NCI-H82 (cell line): ENCODE data around the gene CXCR4.

Experiments
- DNase-seq: peaks from one replicate; lab custom pipeline; 2025; lab: John Stamatoyannopoulos, UW

Gene CXCR4

DNA sequence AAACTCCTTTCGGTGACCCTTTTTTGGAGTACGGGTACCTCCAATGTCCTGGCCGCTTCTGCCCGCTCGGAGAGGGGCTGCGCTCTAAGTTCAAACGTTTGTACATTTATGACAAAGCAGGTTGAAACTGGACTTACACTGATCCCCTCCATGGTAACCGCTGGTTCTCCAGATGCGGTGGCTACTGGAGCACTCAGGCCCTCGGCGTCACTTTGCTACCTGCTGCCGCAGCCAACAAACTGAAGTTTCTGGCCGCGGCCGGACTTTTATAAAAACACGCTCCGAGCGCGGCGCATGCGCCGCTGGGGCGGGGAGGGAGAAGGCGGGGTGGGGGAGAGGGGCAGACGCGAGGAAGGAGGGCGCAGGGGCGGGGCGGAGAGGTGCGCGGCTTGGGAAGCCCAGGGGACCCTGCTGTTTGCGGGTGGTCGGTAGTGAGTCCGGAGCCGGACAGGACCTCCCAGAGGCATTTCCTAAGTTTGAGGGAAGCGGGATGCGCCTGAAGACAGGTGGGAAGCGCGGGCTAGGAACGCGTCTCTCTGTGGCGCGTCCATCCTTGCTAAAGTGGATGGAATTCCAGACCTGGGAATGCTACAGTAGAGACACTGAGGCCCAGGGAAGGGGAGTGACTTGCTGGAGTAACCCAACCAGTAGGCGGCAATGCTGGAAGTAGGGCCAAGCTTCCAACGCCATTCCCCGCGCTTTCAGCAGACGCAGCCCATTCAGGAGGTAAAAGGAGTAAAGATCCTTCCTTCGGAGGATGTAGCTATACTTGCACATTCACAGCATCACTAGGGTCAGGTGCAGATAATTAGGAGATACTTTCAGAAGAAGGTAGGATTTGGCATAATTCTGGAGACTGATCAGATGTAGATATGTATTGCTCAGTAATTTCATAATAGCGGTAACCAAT, at the start of gene CXCR4:
Gene CXCR4, minus strand, starts transcription at position 241 of the 910 bp plus-strand sequence. Its CDS starts 89 bp downstream, at position 152.
- peak; percentile 87 for DNase-seq

- DNase-seq, result no peak
Measured at GRCh38 chr2:136164280-136164776, 46.4 kb upstream of the CXCR4 start.

DNA sequence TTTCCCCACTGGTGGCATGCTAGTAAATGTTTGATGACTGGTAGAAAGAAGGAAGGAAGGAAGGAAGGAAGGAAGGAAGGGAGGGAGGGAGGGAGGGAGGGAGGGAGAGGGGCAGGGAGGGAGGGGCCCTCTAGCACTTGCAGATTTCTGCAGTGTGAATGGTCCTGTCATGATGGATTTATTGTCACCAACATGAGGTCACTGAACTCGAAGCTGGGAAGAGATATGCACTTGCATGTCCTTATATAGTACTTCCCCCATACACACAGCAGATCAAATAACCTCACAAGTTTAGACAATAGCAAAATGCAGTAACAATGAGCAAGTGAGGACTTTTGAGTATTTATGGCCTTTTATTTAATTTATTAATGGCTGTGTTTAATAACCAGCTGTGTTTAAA, 44.5 kb upstream of the CXCR4 start:
- DNase-seq, result no peak

- DNase-seq, result peak; percentile 75
Measured at GRCh38 chr2:136156411-136156810, 38.5 kb upstream of the CXCR4 start.

DNA sequence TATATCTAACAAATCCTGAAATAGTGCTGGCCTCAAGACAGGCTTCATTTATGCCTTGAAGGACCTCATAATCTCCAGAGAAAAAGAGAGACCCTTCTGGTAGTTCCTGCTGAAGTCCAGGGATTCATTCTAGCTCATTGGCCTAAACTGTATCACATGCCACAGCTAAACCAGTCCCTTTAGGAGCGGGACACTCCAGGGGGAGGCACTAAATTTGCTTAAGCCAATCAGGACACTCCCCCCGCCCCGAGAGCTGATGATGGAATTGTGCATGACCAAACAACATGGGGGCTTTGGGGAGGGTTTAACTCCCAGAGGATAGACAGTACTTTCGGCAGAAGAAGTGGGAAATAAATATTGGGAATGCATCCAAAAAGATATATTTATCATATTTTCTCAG, 36.4 kb upstream of the CXCR4 start:
- no peak for DNase-seq

GRCh38 chr2:136151021-136151971, 33.3 kb upstream of the CXCR4 start:
- no peak for DNase-seq

DNA sequence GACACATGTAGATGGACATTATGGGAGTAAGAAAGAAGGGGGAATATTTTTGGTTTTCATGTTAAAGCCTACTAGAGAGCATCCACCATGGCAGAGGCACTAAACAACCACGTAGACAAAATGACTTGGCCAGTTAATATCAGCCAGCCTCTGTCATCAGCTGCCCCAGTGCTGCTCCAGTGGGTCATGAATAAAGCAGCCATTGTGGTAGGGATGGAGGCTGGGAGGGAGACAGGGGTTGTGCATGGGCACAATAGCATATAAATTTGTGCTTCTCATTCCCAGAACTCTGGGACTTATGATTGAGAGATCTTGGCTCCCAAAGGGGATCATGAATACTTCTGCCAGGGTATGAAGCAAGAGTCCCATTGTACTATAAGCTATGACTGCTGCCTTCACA, 31.1 kb upstream of the CXCR4 start:
- no peak for DNase-seq

GRCh38 chr2:136146564-136146963, 28.6 kb upstream of the CXCR4 start:
- DNase-seq, result no peak

DNA sequence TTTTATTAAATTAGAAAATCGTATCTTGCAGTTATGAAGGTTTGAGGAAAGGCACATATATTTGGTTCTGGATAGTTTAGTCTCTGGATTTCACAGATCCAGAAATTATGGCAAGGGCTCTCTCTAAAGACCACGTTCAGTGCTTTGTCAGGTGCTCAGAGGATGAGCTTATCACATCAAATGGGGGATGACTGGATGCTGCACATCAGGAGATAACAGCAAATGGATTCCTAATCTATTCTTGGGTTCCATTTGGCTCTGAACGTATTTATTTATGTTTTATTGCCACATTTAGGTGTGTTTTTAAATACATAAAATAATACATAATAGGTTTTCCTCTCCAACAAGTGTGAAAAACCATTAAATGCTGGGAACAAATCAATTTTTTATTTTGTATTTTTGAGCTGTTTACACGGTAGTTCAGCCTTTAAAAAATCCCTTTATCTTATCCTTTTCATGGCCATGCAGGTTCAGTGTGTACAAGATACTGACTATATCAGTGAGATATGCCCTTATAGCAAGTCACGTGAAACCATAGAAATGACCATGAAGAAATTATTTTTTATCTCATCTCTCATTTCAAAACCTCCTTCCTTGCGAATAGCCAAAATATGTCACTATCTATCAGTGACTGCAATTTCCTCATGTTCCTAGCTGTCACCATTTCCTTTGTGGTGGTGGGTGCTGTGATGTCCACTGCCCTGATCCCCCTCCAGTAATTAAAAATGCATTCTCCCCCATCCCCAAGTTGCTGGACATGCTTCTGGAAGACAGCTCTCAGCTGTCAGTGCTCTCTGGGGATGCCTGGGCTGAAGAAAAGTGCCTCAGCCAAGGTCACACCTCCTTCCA, 25.9 kb upstream of the CXCR4 start:
- DNase-seq, result peak; percentile 8

GRCh38 chr2:136141510-136142149, 23.7 kb upstream of the CXCR4 start:
- peak; percentile 100 for DNase-seq

DNA sequence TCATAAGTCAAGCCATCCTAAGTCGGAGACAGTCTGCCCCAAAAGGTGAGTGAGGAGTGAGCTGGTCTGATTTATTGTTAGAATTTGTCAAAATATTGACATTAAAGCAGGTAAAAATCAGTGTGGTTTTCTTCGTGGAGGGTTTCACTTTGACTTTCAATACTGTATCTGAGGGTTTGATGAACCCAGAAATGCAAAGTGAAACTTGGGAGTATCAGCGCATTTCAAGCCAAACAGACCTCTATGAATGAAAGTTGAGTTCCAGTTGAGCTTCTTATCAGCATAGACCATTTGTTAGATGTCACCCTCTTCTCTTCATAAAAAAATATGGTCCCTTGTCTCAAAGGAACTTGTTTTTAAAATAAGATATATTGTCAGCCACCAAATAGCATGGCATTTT, 21.7 kb upstream of the CXCR4 start:
- no peak for DNase-seq

- no peak for DNase-seq
Measured at GRCh38 chr2:136137982-136138381, 20.0 kb upstream of the CXCR4 start.

DNA sequence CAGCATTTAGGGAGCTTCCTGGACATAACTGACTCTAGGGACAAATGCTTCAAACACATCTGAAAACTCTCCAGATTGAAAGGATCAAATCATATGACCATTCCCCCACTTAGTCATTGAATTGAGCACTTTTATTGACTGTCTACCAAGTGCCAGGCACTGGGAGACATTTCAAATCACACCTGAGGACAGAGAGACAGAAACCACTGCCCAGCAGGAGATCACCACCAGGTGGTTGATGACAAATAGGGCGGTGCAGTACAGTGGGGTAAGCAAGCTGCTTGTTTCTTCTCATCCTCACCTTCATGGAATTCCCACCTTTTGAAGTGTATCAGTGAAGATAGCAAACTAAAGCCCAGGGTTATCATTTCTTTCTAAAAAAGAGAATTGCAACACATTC, 19.0 kb upstream of the CXCR4 start:
- DNase-seq, result no peak

DNA sequence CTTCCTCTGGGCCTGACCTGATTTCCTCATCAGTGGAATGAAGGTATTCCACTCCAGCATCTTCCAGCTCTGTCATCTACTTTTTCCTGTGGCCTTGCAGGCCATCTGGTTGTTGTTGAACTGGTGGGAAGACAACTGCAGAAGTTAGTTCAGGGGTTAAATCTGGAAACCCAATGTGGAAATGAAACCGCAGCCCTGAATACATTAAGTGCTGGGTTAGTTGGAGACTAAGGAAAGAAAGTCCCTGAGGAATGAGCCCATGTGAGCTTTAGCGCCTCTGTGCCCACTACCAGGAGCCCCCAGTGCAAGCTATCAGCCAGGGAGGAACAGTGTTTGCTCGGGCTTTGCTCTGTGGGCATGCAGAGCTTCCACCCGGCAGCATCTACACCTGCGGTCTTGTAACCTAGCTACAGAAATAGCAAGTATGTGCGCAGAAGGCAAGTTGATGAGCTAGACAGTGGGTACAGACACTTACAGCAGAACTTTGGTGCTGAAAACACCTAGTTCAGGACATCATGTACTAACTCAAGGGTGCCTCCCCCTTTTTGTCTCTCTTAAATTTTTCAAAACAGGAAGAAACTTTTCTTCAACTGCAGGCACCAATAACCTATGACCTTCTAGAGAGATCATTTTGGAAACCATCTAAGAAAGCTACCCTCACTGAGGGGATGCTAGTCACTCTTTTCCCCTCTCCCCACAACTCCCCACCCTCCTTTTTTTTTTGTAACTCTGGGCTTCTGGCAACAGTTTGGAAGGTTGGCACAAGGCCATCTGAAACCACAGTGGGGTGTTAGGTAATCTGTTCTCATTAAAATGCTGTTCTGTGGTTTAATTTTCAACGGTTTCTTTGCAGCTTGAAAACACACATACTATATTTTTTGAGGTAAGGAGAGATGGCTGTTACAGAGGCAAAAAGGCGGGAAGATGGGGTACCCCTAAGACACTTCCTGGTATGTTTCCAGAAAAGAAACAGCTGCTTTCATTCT, 18.3 kb upstream of the CXCR4 start:
- DNase-seq, result no peak

DNA sequence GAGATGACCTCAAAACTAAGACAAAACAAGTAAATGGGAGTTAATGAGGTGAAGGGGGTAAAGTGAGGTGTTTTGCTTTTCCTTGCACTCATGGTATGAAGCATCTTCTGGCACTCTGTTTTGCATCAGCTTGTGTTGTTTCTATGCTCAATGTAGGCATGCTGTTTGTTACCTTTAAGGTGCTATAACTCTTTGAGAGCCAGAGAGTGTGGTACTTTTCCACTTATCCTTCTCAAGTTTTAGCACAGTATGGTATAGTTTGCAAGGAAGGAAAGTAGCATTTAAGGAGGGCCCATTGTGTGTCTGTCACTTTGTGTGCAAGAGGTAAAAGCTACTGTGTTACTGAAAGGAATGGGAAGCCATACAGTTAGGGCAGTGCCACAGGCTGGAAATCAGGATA, 17.5 kb upstream of the CXCR4 start:
- no peak for DNase-seq

DNA sequence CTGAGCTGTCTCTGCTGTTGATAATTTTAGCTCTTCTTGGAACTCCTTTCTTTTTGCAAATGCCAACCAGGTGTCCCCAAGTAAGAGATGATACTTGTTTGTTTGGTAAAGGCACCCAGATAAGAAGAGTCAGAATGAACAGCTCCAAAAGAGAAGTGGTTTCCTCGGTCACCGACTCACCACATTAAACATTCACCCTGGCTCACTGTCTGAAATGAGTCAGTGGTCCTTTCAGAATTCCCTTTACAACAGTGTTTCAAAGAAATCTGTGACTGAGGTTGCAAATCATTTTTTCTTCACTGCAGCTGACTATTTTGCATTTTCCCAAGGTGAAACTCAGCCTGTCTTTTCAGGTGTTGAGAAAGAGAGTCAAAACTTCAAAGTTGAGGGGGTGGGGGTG, 16.2 kb upstream of the CXCR4 start:
- no peak for DNase-seq

DNA sequence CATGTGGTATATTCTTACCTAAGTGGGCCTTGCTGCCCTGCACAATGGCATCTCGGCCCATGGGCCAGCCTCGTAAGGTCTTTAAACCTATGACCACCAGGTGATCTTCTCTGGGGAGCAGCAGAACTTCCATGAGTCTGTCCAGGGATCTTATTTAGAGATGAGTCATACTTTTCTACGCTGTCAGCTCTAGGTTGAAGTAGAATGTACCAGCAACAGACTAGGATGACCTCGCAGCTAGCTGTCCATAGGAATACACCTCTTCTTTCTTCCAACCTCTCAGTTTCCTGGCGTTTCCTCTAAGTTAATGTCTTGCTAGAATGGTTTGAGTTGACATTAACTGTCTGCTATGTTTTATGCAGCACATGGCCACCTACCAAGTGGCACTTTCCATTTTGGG, 15.6 kb upstream of the CXCR4 start:
- no peak for DNase-seq

DNA sequence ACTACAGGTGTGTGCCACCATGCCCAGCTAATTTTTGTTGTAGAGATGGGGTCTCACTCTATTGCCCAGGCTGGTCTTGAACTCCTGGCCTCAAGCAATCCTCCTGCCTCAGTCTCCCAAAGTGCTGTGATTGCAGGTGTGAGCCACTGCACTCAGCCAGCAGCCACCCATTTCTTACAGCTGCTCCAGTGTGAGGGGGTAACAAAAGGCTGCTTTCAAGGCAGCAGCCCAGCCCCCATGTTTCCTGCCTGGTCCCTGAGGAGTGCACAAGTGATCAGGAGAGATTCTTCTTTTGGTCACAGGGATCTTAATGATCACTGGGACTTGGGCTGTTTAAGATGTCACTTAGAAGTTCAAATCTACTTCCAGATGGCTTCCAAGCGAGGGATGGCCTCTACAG, 15.2 kb upstream of the CXCR4 start:
- no peak for DNase-seq

GRCh38 chr2:136132825-136133155, 14.8 kb upstream of the CXCR4 start:
- no peak for DNase-seq
